ENCODE results near the gene FAM171A2.
"Not testable (repeated sequence)": the region's sequence is repeated elsewhere in the genome, so short reads cannot be mapped to it uniquely, and the experiment has no call there.

Gene FAM171A2

DNA sequence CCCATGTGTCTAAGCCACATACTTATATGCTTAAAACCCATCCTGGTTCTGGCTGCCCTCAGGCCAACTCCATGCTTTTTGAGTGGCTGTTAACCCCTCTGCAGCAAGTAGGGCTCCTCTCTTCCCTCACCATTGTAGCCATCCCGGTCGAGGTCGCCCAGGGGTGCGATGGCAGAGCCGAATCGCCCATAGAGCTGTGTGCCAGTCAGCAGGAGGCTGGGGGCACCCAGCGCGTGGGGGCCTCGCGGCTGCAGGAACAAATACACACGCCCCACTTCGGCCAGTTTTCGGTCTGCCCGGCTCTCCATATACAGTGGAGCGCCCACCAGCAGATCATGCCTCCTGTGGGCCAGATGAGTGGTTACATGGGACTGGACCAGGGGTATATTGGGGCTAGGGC is 19.7 kb upstream of the FAM171A2 start:
- FAIRE-seq: no peak

DNA sequence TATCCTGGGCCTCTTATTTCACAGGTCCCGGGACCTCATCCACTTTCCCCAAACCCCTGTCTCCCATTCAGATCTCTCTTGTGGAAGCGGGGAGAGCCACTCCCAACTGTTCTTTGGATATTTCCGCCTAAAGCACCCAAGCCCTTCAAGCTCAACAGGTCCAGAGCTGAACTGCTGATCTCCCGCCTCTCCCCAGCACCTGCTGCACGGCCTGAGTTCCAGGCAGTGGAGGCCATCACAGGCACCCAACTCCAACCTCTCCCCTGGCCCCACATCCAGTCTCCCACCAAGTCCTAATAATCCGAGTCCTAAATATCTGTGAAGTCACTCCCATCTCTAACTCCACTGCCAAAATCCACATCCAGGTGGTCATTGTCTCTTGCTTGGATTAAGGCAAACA is 19.3 kb upstream of the FAM171A2 start:
- no peak for FAIRE-seq

DNA sequence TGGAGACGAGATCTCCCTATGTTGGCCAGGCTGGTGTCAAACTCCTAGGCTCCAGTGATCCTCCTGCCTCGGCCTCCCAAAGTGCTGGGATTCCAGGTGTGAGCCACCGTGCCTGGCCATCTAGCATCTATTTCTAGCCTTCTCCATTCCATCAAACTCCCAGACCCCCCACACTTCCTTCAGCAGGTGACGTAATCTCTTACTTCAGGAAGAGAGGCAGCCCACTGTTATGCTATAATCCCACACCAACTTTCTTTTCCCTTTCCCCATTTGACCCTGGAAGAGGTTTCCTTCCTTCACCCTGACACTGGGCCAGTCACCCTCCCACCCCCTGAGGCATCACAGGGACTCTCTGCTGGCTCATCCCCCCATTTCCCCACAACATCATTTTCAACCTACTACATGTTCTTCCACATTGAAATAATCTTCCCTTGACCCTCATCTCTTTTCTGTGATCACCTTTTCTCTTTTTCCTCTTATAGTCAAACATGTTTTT is 18.2 kb upstream of the FAM171A2 start:
- no peak for FAIRE-seq

DNA sequence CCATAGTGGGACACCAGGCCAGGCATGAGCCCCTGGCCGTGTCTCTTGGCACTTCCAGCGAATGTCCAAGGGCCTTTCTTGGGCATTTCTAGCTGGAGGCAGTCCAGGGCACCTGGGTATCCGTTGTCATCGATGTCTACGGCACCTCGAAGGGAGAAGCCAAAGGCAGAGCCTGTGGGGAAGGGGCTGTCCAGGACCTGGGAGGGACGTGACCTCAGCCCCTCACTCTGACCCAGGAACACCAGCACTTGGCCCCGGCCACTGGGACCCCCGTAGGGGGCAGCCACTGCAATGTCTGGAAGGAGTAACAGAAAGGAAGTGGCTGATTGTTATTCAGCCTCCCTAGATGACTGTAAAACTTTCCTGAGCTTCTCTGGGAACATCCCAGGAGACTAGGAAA is 17.1 kb upstream of the FAM171A2 start:
- no peak for FAIRE-seq

DNA sequence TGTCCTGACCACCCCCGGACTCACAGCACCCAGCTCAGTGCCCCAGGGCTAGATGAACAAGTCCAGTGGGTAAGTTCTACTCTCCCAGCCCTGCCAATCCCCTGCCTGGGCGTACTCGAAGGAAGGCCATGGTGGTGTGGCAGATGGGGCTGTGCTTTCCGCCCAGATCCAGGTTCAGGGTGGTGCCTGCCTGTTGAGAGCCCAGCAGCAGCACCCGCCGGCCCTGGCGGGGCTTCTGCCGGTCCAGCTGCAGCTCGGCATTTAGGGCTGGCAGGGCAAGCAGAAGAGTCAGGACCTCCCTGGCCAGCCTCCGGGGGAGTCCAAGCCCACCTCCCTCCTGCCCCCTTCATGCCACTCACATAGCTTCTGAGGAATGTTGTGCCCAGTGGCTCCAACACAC is 16.2 kb upstream of the FAM171A2 start:
- FAIRE-seq: no peak

DNA sequence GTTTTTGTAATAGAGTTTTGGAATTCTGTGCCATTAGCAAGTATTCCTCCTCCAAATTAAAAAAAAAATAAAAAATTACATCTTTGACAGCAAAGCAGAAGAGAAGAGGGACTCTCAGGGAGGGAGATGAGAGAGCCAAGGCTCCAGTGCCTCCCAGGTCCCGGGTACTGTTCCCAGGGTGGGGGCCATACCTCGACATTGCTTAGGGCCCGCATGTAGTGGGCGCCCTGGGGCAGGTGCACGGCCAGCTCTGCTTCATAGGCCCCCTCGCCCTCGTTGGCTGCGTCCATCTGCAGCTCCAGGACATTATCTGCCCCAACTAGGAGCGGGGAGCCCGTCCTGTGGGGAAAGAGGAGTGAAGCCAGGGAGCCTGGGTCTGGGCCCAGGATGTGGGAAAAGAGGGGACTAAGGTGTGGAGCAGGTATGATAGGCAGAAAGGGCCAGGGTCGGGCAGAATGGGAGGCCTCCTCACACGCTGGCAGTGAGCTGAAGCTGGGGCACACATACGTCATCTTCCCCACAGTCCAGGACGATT is 14.6 kb upstream of the FAM171A2 start:
- FAIRE-seq: no peak

DNA sequence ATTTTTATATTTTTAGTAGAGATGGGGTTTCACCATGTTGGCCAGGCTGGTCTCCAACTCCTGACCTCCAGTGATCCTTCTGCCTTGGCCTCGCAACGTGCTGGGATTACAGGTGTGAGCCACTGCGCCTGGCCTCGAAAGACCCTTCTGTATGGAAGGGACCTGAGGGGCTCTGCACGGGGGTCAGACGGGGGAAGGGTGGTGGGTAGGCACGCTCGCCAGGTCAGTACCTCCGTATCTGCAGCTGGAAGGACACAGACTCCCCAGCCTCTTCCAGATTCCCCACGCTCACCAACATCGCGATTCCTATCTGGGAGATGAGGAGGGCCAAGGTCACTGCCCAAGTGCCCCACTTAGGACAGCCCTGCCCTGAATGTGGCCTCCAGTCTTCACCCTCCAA is 13.1 kb upstream of the FAM171A2 start:
- no peak for FAIRE-seq

DNA sequence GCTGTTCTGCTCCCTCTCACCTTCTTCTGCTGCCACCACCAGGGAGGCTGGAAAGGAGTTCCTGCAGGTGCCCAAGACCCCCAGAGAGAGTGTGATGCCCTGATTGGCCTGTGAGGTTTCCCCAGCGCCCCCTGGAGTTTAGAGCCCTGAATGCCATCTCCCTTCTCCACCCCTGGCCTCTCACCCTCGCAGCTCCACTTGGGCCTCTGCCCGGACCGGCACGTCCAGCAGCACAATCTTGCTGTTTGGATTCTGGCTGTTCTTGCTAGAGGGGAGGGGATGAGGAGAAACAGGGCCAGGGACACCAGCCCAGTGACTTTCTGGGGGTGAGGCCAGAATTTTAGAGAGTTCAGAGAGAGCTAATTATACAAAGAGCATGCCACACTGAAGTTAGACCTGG is 12.5 kb upstream of the FAM171A2 start:
- FAIRE-seq: no peak

DNA sequence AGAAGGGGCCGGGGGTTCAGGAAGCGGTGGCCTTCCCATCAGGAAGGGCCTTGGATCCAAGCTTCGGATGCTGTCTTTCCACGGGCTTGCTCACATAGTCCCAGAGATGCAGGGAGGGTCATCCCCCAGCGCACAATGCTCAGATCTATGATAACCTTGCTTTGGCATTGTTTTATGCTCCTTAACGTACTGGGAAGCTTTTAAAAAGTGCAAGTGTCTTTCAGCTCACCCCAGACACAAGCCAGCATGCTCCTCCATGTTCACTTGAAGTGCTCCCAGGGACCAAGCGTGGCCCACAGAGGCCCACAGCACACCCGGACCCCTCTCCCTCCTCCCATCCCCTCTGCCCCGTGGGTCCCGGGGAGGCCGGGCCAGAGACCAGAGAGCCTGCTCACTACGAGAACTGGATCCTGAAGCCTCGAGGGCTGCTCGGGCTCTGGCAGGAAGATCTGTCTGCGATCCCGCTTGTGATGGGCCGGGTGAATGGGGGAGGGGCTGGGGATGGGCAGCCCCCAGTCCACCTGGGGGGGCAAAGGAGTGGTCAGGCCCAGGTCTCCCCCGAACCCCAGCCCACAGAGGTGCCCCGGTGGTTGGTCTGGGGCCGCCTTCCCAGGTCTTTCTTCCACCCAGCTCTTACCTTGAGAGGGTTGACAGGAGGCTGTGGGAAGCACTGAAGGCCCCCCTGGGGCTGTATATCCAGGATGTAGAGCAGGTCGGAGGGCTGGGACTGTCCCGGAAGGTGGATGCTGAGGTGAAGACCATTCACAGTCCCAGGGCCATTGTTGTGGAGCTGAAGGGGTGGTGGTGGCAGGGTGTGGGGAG is 11.8 kb upstream of the FAM171A2 start:
- FAIRE-seq: no peak

DNA sequence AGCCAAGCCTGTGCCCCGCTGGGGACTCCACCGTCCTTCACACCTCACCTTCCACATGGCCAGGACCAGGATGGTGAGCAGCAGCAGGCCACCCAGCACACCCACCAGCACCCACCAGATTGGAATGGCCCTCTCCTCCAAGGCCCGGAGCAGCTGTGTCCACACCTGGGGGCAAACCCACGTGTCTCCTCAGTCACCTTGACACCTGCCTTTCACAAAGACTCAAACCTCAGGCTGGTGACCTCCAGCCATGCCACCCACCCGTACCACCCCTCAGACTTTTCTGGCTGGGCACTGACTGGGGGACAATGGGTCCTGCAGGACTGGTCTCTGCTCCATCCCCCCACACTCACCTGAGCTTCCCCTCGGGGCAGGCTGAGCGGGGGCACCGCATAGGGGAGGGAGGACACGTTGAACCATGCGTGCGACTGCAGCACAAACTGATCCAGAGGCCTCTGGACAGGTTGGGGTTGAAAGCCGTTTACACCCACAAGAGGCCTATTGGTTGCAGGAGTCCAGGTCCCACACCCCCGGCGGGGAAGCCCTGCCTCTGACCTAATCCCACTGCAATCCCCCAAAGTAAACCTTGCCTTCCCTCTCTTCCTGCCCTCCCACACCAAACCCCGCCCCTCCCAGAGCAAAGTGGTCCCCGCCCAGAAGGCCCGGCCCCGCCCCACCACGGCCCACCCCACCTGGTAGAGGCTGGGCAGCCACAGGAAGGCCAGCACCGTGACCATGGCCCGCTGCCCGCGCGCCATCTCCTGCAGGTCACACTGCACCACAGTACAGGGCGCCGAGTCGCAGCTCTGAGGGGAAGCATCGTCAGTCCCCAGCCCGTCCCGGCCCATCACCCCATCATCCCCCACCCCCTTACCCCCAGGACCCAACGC is 10.9 kb upstream of the FAM171A2 start:
- FAIRE-seq: no peak

DNA sequence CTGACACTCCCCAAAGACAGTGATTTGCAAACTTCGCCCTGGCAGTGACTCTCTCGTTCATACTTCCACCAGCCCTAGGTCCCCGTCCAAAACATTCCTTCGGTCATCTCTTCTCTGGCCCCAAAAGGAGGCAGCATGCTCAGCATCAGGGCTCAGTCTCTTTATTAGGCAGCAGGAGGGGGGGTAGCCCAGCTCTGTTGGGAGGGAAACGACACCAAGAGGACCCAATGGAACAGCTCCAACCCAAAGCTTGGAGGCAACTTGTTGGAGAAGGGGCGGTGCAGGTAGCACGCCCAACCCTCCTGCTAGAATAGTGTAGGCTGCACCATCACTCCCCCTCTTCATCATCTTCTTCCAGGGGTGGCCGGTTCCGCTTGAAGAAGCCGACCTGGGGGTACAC is 8.4 kb upstream of the FAM171A2 start:
- no peak for FAIRE-seq

DNA sequence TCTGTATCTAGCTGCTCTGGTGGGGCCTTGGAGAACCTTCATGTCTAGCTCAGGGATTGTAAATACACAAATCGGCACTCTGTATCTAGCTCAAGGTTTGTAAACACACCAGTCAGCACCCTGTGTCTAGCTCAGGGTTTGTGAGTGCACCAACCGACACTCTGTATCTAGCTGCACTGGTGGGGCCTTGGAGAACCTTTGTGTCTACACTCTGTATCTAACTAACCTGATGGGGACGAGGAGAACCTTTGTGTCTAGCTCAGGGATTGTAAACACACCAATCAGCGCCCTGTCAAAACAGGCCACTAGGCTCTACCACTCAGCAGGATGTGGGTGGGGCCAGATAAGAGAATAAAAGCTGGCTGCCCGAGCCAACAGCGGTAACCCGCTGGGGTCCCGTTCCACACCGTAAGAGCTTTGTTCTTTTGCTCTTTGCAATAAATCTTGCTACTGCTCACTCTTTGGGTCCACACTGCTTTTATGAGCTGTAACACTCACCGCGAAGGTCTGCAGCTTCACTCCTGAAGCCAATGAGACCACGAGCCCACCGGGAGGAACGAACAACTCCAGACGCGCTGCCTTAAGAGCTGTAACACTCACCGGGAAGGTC is 5.9 kb upstream of the FAM171A2 start:
- not testable (repeated sequence) for FAIRE-seq

DNA sequence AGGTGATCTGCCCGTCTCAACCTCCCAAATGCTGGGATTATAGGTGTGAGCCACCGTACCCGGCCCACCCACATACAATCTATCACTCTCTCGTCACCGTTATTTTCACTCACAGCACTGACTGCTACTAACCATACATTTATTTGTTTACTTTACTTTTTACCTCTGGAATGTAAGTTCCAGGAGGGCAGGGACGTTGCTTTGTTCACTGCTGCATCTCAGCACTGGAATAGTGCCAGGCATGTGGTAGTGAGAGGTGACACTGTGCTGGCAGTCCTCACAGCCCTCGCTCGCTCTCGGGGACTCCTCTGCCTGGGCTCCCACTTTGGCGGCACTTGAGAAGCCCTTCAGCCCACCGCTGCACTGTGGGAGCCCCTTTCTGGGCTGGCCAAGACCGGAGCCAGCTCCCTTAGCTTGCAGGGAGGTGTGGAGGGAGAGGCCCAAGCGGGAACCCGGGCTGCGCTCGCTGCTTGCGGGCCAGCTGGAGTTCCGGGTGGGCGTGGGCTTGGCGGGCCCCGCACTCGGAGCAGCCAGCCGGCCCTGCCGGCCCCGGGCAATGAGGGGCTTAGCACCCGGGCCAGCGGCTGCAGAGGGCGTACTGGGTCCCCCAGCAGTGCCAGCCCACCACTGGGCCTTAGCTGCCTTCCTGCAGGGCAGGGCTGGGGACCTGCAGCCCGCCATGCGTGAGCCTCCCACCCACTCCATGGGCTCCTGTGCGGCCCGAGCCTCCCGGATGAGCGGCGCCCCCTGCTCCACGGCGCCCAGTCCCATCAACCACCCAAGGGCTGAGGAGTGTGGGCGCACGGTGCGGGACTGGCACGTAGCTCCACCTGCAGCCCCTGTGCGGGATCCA is 5.0 kb upstream of the FAM171A2 start:
- not testable (repeated sequence) for FAIRE-seq

DNA sequence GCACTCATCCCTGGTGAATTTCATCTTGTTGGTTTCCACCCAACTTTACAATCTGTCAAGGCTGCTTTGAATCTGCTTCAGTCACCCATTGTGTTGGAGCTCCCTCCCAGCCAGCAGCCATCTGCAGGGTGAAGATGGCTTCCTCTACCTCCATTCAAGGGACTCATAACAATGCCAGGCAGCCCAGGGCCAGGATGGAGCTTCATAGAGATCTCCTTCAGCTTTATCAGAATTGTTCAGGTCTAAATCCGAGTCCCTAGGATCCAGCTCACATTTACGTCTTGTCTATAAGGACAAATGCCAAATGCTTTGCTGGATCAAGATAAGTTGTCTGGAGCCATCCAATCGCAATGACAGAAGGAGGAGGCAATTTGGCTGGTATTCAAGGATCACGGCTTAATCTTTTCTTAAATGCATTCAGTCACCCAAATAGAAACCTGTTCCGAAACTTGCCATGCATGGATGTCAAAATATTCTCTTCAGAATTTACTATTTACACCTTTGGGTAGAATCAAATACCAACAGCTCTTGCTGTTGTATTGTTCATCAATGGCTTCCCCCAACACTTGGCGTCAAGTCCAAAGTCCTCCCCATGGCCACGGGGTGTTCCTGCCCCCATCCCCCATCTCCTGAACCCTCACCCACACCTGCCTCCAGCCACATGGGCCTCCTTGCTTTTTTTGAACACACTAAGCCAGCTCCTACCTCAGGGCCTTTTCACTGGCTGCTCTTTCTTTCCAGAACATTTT is 3.8 kb upstream of the FAM171A2 start:
- FAIRE-seq: no peak

DNA sequence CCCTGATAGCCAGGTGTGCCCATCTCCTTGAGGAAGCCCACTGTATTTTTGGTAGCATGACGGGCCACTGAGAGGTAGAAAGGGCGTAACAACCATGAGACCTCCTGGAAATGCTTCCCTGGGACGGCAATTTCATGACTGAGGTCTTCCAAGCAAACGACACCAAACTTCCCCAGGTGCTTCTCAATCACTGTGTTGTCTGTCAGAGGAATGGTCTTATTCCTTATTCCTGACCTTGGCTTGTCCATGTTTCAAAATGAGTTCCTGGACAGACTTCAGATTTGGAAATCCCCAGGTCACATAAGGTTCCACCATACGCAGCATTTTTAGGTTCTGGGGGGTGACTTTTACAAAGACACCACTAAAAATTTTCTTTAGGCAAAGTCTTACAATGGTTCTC is 1.4 kb upstream of the FAM171A2 start:
- FAIRE-seq: not testable (repeated sequence)

DNA sequence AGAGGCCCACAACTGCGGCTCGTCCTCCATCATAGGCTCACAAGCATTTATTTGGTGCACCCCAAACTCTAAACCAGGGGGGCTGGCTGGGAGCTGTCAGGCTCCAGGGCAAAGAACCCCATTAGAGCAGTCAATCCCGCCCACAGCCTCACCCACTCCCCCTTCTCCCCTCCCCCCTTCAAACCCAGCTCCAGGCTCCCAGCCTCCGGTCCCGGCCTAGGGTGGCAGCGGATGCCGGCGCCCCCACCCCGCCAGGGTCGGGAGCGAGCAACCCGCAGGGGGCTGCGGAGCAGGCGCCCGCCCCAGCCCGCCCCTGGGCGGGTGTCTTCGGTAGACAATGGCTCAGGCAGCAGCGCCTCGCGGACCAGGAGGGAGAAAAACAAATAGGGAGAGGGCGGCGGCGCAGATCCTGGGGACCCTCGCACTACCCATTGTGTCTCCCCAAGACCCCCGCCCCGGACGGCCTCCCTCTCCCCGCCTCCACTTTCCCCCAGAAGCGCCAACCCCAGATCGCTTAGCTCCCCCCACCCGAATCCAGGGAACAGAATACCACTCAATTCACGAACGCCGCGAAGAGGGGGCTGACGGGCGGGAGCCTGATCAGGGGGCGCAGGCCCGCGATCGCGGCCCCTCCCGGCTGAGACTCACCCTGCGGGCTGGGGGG is 572 bp downstream of the FAM171A2 start:
- FAIRE-seq: no peak

DNA sequence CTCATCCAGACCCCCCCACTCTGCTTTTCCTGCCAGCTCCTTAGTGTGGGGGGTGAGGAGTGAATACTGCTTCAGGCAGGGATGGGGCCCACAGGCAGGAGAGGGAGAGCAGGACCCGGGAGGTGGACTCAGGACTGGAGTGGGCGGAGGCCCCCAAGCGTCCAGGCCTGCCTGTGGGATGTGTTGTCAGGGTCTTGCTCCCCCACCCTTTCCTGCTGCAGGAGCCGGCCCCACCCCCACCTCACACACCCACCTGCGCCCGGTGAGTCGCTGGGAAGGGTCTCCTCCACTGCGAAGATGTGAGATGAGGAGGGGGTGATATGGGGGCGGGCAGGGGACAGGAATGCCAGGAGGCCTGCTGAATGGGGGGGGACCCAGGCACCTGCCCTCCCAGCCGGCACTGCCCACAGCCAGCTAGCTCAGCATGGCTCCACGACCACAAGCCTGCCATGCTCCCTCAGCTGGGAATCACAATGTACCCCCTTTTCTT is 1.1 kb downstream of the FAM171A2 start:
- FAIRE-seq: no peak

DNA sequence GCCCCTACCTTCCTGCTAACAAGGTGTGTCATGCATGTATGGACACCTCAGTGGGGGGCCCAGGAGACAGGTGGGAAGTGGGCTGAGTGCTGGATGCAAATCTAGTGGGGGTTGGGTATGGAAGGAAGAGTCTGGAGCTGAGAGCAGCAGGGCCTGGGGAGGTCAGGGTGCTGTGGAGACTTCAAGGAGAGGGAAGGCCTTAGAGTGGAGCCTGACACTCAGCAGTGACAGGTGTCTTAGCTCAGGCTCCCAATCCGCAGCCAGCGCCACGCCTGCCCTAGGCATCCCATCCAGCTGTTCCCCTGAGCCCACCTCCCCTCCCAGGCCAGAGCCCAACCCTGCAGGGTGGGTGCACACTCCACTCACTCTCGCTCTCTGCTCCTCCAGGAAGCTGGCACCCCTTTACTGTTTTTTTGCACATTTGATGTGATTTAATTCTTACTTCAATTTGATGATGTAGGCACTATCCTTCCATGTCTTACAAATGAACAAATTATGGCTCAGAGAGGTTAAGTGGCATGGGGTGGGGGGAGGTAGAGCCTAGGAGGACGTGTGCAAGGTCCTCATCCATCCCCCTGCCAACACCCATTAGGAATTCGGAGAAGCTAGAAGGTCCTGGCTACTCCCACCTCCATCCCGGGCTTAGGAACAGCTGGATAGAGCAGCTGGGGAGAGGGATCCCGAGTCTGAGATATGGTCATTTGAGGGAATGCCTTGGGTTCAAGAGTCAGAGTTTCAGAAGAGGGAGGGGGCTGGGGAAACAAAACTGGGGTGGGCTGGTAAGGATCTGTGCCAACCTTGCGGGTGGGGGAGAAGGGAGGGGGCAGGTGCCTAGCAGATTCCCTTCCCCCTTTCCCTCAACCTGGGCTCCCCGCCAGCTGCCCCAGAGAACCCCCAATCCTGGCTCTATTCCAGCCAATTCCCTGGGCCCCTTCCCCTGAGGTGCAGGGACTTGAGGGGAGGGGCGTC is 2.1 kb downstream of the FAM171A2 start:
- no peak for FAIRE-seq

DNA sequence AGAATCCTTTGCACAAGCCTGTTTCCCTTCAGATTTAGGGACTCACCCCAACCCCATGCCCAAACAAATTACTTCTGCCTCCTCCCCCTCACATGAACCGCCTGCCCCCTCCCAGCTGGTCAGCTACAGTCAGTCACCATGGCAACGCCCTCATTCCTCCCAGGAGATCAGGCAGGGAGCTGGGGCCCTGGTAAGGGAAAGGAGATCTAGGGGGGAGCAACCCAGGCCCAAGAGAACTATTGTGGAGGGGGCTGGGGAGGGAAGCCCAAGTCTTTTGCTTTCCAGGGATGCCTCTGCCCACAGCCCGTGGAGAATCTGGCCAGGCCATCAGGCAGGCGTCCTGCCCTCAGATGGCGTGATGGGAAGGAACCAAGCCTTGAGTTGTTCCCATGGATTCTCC is 2.8 kb downstream of the FAM171A2 start:
- no peak for FAIRE-seq

DNA sequence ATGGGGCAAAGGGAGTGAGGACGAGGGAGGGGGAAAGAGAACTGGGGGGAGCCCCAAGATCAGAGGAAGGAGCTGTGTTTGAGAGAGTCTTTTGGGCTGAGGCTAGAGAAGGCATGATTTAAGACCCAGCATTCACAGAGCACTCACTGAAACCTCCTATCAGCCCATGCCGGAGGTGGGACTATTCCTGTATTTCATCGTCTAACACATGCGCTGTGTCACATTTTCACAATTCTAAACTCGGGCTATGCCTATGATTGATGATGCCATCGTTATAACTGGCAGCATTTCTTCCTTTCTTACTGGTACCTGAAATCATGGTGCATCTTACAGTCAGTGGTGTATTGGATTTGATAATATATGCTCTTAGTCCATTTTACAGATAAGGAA is 3.5 kb downstream of the FAM171A2 start:
- FAIRE-seq: no peak

Measured in A204.1 (cell line).